MM.1S (cell line): ENCODE measurements around the gene RRP15.

Experiments used
- CTCF ChIP-seq: fragments of 300-600 bp; sonication (generic); IDR thresholded peaks from 2 replicates; pipeline ENCODE4 v1.5.1; 2016; ENCODE audit warnings: antibody characterized with exemption, low read length, mixed read lengths
- EZH2 ChIP-seq: fragments of 300-600 bp; sonication (generic); optimal IDR thresholded peaks from 2 replicates; pipeline ENCODE3; 2017; ENCODE audit warnings: low read depth, mild to moderate bottlenecking, antibody characterized with exemption, low read length, mixed read lengths

- TF ChIP-seq CTCF (no peak), EZH2 (no peak)
Measured at GRCh38 chr1:218272366-218272765, 12.7 kb upstream of the RRP15 start.
